Measurements from ENCODE around the gene WWOX.

The WWOX gene

GRCh38 chr16:79012671-79013434, 913.4 kb downstream of the WWOX start:
- H3K9me3 Mint-ChIP-seq, result peaks cover 0 to 13% of the 10 kb centered on the region in 2 donors
- H3K27ac Mint-ChIP-seq, result no peak overlapping the region
- H3K4me1 Mint-ChIP-seq, result peaks cover 15% of the 10 kb centered on the region
- no peaks in the 10 kb centered on the region for H3K27me3 Mint-ChIP-seq
- peak overlapping the region in 1 of 2 donors; percentile 13 for H3K4me3 Mint-ChIP-seq
- ATAC-seq, result peak; percentile 50
- DNase-seq, result no peak

GRCh38 chr16:79013930-79014660, 914.6 kb downstream of the WWOX start:
- H3K9me3 Mint-ChIP-seq, result peaks cover 0 to 13% of the 10 kb centered on the region in 2 donors
- H3K27ac Mint-ChIP-seq, result peak overlapping the region in 1 of 2 donors; percentile 21
- ATAC-seq (no peak), DNase-seq (no peak)
- no peaks in the 10 kb centered on the region for H3K27me3 Mint-ChIP-seq
- H3K4me1 Mint-ChIP-seq, result peaks cover 15% of the 10 kb centered on the region
- no peak overlapping the region for H3K4me3 Mint-ChIP-seq

DNA sequence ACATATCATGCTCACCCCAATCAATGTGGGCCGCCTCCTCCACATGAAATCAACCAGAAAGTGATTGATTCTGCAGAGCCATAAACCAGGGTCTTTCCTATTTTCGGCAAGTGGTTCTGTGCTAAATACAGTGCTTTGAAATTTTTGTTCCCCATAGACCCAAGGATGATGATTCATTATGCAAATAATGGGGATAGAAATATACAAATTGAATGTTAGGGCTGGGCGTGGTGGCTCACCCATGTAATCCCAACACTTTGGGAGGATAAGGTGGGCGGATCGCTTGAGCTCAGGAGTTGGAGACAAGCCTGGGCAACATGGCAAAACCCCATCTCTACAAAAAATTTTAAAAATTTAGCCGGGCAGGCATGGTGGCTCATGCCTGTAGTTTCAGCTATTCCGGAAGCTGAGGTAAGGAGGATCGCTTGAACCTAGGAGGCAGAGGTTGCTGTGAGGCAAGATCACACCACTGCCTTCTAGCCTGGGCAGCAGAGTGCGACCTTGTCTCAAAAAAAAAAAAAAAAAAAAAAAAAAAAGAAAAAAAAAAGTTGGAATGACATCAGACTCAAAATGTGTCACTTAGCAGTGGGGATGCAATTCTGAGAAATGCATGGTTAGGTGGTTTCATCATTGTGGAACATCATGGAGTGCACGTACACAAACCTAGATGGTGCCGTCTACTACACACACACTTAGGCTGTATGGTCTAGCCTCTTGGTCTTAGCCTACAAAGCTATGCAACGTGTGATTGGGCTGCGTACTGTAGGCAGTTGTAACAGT, 919.4 kb downstream of the WWOX start:
- ATAC-seq (no peak), DNase-seq (no peak)
- no peak overlapping the region for H3K27ac Mint-ChIP-seq
- no peaks in the 10 kb centered on the region for H3K4me1 Mint-ChIP-seq
- H3K9me3 Mint-ChIP-seq, result peaks cover 0 to 8% of the 10 kb centered on the region in 2 donors
- no peaks in the 10 kb centered on the region for H3K27me3 Mint-ChIP-seq
- no peak overlapping the region for H3K4me3 Mint-ChIP-seq

DNA sequence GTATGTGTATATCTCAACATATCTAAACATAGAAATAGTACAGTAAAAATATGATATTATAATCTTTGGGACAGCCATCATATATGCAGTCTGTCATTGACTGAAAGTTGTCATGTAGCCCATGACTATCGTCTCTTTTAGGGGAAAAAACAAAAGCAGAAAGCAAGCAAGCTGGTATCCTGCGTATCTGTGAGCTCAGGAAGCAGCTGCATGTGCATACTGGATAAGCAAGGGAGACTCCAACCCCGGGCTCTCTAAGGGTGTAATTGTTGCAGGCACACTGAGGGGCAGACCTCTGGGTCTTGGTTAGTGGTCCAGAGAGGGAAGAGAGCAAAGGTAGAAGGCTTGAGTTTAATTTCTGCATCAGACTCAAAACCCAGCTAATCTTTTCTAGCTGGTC, 920.0 kb downstream of the WWOX start:
- H3K27me3 Mint-ChIP-seq, result no peaks in the 10 kb centered on the region
- H3K9me3 Mint-ChIP-seq, result peaks cover 0 to 8% of the 10 kb centered on the region in 2 donors
- ATAC-seq (no peak), DNase-seq (no peak)
- H3K27ac Mint-ChIP-seq, result no peak overlapping the region
- no peak overlapping the region for H3K4me3 Mint-ChIP-seq
- no peaks in the 10 kb centered on the region for H3K4me1 Mint-ChIP-seq

DNA sequence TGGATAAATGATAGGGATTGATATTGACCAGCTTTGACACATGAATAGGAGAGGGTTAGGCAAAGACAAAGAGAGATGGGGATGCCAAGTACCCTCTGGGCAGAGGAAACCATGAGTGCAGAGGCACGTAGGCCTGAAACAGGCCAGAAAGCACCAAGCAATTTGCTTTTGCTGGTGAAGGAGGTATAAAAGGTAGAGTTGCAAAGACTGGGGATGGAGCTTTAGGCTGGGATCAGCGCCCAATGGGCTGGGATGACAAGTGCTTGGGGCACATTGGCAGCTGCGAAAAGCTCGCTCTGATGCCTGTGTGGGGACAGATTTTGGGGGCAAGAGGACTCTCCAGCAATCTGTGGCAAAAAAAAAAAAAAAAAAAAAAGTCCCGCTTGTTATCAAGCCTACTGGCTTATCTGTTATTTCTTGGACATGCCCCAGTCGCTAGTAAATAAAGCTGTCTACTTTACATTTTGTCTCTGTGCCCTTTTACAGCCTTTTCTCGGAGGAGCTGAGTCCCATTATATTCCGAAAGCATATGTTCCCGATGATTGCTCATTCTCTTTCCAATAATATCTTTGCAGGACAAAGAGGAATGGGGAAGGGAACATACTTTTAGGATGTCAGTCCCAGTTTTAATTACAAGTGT, 922.7 kb downstream of the WWOX start:
- Mint-ChIP-seq H3K27me3 (no peaks in the 10 kb centered on the region), H3K27ac (no peak overlapping the region), H3K9me3 (no peaks in the 10 kb centered on the region), H3K4me3 (no peak overlapping the region), H3K4me1 (no peaks in the 10 kb centered on the region)
- DNase-seq (no peak), ATAC-seq (no peak)

GRCh38 chr16:79026117-79026516, 926.7 kb downstream of the WWOX start:
- ATAC-seq (no peak), DNase-seq (no peak)
- no peak overlapping the region for H3K27ac Mint-ChIP-seq
- H3K9me3 Mint-ChIP-seq, result peaks cover 5 to 6% of the 10 kb centered on the region in 2 donors
- no peaks in the 10 kb centered on the region for H3K27me3 Mint-ChIP-seq
- H3K4me3 Mint-ChIP-seq, result no peak overlapping the region
- H3K4me1 Mint-ChIP-seq, result no peaks in the 10 kb centered on the region

DNA sequence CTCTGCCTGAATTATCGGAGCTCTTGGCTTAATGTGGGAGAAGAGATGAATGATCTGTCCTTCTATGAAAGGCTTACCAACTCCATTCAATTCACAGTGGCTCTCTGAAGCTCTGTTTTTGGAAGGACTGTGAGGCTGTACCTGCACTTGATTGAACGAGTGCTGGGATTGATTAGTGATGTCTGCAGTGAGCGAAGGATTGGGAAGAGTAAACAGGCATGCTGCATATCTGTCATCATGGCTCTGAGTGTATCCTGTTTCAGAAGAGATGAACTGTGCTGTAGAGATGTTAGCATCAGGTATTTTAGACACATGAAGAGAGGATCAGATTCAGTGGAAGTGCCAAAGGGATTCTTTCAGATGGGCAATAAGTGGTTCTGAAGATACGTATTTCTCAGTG, 937.1 kb downstream of the WWOX start:
- no peak overlapping the region for H3K27ac Mint-ChIP-seq
- ATAC-seq (no peak), DNase-seq (no peak)
- no peak overlapping the region for H3K4me3 Mint-ChIP-seq
- H3K27me3 Mint-ChIP-seq, result no peaks in the 10 kb centered on the region
- peaks cover 0 to 14% of the 10 kb centered on the region in 2 donors for H3K9me3 Mint-ChIP-seq
- no peaks in the 10 kb centered on the region for H3K4me1 Mint-ChIP-seq

GRCh38 chr16:79037521-79038373, 938.3 kb downstream of the WWOX start:
- Mint-ChIP-seq H3K27ac (peak overlapping the region in 1 of 2 donors; percentile 68), H3K4me1 (peaks cover 6% of the 10 kb centered on the region), H3K27me3 (no peaks in the 10 kb centered on the region), H3K4me3 (no peak overlapping the region), H3K9me3 (peaks cover 0 to 14% of the 10 kb centered on the region in 2 donors)
- ATAC-seq, result no peak
- no peak for DNase-seq

GRCh38 chr16:79041206-79041605, 941.8 kb downstream of the WWOX start:
- DNase-seq (no peak), ATAC-seq (no peak)
- Mint-ChIP-seq H3K4me3 (no peak overlapping the region), H3K27me3 (no peaks in the 10 kb centered on the region), H3K27ac (no peak overlapping the region), H3K4me1 (peaks cover 13% of the 10 kb centered on the region), H3K9me3 (peaks cover 0 to 6% of the 10 kb centered on the region in 2 donors)

DNA sequence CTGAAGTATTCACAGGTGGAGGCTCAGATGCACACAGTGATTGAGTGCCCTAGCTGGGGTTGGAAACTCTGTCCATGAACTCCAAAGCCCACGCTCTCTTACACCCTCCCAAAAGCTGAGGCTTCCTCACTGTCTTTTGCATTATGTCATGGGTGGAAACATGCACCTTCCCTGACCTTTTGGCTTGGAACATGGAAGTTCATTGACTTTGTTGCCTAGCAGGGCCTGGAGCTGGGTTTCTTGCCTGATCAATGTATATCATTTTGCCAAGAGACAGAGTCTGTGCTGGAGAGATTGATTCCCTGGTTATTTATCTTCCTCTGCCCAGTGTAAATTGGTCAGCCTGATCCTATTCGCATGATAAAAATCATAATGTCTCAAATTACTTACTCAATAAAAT, 942.7 kb downstream of the WWOX start:
- DNase-seq (no peak), ATAC-seq (no peak)
- H3K4me1 Mint-ChIP-seq, result peaks cover 13% of the 10 kb centered on the region
- peak overlapping the region; percentile 33 to 75 for H3K27ac Mint-ChIP-seq
- H3K9me3 Mint-ChIP-seq, result peaks cover 0 to 3% of the 10 kb centered on the region in 2 donors
- no peaks in the 10 kb centered on the region for H3K27me3 Mint-ChIP-seq
- no peak overlapping the region for H3K4me3 Mint-ChIP-seq

- Mint-ChIP-seq H3K27me3 (no peaks in the 10 kb centered on the region), H3K4me1 (peaks cover 13% of the 10 kb centered on the region), H3K9me3 (no peaks in the 10 kb centered on the region), H3K27ac (peak overlapping the region in 1 of 2 donors; percentile 20), H3K4me3 (no peak overlapping the region)
- ATAC-seq (no peak), DNase-seq (no peak)
Measured at GRCh38 chr16:79042886-79043285, 943.4 kb downstream of the WWOX start.

GRCh38 chr16:79045191-79045590, 945.7 kb downstream of the WWOX start:
- no peaks in the 10 kb centered on the region for H3K27me3 Mint-ChIP-seq
- peaks cover 13% of the 10 kb centered on the region for H3K4me1 Mint-ChIP-seq
- H3K9me3 Mint-ChIP-seq, result no peaks in the 10 kb centered on the region
- no peak for ATAC-seq
- no peak for DNase-seq
- H3K27ac Mint-ChIP-seq, result no peak overlapping the region
- H3K4me3 Mint-ChIP-seq, result no peak overlapping the region

DNA sequence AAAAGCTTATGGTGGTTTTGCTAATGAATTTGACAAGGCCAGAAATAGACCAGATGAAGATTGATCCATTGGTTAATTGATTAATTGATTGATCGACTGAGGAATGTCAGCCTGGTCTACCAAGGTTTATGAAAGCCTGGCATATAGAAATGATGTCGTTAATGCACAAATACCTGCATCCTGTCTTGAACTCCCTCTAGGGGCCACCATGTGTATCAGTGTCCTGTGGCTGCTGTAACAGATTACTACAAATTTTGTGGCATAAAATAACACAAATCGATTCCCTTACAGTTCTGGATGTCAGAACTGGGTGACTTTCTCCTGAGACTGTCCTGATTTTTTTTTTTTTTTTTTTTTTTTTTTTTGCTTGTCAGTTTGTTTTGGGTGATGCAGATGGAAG, 947.9 kb downstream of the WWOX start:
- peaks cover 11% of the 10 kb centered on the region for H3K4me1 Mint-ChIP-seq
- no peaks in the 10 kb centered on the region for H3K9me3 Mint-ChIP-seq
- H3K4me3 Mint-ChIP-seq, result no peak overlapping the region
- ATAC-seq, result peak; percentile 45
- no peak overlapping the region for H3K27ac Mint-ChIP-seq
- no peak for DNase-seq
- no peaks in the 10 kb centered on the region for H3K27me3 Mint-ChIP-seq

- Mint-ChIP-seq H3K27me3 (no peaks in the 10 kb centered on the region), H3K4me3 (no peak overlapping the region), H3K27ac (no peak overlapping the region), H3K9me3 (no peaks in the 10 kb centered on the region), H3K4me1 (no peaks in the 10 kb centered on the region)
- no peak for ATAC-seq
- no peak for DNase-seq
Measured at GRCh38 chr16:79049040-79049439, 949.6 kb downstream of the WWOX start.

DNA sequence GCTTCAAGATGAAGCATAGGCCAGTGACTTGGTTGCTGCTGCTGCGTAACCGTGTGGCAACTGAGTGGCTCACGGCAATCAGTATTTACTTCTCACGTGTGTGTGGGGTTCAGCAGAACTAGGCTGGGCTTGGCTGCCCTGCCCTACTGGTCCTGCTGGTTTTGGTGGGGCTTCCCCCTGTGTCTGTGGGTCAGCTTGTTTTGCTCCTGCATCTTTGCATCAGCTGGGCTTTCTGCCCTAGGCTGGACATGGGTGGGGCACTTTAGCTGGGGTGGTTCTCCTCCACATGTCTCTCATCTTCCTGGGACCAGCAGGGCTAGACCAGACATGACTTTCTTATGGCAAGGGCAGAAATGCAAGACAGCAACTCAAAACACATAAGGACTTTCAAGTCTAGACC, 950.6 kb downstream of the WWOX start:
- Mint-ChIP-seq H3K4me1 (no peaks in the 10 kb centered on the region), H3K4me3 (no peak overlapping the region), H3K27me3 (no peaks in the 10 kb centered on the region), H3K9me3 (no peaks in the 10 kb centered on the region), H3K27ac (no peak overlapping the region)
- no peak for DNase-seq
- no peak for ATAC-seq

All from stimulated activated naive CD8-positive, alpha-beta T cell treated with anti-CD3 and anti-CD28 coated beads, Interleukin-15, amount 100 ng/mL, for 72 hours (primary cell).